ENCODE data around the gene PTRH1.

Gene PTRH1

DNA sequence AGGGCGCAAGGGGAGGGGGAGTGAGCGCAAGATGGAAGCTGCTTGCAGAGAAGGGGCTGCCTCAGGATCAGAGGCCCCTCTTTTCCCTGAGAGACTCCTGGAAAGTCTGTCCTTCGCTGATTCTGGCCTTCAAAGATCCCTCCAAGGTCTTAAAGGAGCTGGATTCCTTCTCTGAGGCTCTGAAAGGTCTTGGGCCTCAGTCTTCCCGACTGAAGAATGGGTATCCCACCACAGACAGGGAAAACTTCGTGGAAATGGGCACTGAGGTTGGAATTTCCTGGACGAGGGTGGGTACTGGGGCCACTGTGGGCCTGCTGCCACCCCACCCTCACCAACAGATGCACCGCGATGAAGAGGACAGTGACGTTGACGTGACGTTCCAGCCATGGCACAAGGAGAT is 3.1 kb downstream of the PTRH1 start:
- Histone ChIP-seq H3K9ac (ENCODE audit: low read length) (no peak overlapping the region), H3K79me2 (ENCODE audit: insufficient read depth, low read length) (no peaks in the 10 kb centered on the region), H3K9me2 (ENCODE audit: low read depth, low read length) (no peaks in the 10 kb centered on the region), H2AFZ (ENCODE audit: low read length) (no peak overlapping the region), H3F3A (ENCODE audit: insufficient read depth, low read length) (no peaks in the 10 kb centered on the region), H4K20me1 (ENCODE audit: insufficient read depth, low read length) (no peaks in the 10 kb centered on the region), H3K4me1 (ENCODE audit: insufficient read depth, low read length, severe bottlenecking) (peaks cover 5% of the 10 kb centered on the region), H3K9me3 (ENCODE audit: low read length) (no peaks in the 10 kb centered on the region), H3K27me3 (ENCODE audit: insufficient read depth, low read length) (no peaks in the 10 kb centered on the region), H3K36me3 (ENCODE audit: insufficient read depth, low read length) (no peaks in the 10 kb centered on the region), H3K4me3 (ENCODE audit: low read depth, low read length, poor library complexity, severe bottlenecking) (no peak overlapping the region), H3K4me2 (ENCODE audit: low read length) (no peak overlapping the region), H3K27ac (ENCODE audit: low read depth, low read length, poor library complexity, severe bottlenecking) (no peak overlapping the region)
- TF ChIP-seq CTCF (IDR thresholded peaks at IDR 0.05; ENCODE audit: low read length) (no peak), EZH2 (IDR thresholded peaks at IDR 0.05; ENCODE audit: borderline replicate concordance, low read length) (no peak)

DNA sequence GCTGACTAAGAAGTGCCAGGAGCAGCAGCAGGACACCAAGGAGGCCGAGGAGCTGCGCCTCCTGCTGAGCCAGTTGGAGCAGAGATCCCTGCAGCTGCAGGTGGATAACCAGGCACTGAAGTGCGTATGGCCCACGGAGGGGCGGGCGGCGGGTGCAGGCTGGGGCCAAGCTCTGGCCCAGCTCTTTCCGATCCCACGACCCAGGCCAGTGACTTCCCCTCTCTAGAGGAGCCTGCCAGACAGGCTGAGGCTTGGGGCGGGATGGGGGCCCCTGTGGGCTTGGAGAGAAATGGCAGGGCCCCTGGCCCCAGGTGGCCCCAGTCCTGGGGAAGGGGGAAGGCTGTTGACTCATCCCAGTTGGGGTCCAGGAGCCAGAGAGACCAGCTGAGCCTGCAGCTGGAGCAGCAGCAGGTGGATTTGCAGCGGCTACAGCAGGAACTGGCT is 3.6 kb downstream of the PTRH1 start:
- Histone ChIP-seq H3K79me2 (ENCODE audit: insufficient read depth, low read length) (no peaks in the 10 kb centered on the region), H3K27ac (ENCODE audit: low read depth, low read length, poor library complexity, severe bottlenecking) (no peak overlapping the region), H3K9me2 (ENCODE audit: low read depth, low read length) (no peaks in the 10 kb centered on the region), H3K27me3 (ENCODE audit: insufficient read depth, low read length) (no peaks in the 10 kb centered on the region), H3K36me3 (ENCODE audit: insufficient read depth, low read length) (no peaks in the 10 kb centered on the region), H3K4me1 (ENCODE audit: insufficient read depth, low read length, severe bottlenecking) (peaks cover 5% of the 10 kb centered on the region), H4K20me1 (ENCODE audit: insufficient read depth, low read length) (no peaks in the 10 kb centered on the region), H3F3A (ENCODE audit: insufficient read depth, low read length) (no peaks in the 10 kb centered on the region), H3K9me3 (ENCODE audit: low read length) (no peaks in the 10 kb centered on the region), H3K4me2 (ENCODE audit: low read length) (no peak overlapping the region), H3K4me3 (ENCODE audit: low read depth, low read length, poor library complexity, severe bottlenecking) (no peak overlapping the region), H2AFZ (ENCODE audit: low read length) (no peak overlapping the region), H3K9ac (ENCODE audit: low read length) (no peak overlapping the region)
- TF ChIP-seq EZH2 (IDR thresholded peaks at IDR 0.05; ENCODE audit: borderline replicate concordance, low read length): no peak
- no peak for TF ChIP-seq CTCF (IDR thresholded peaks at IDR 0.05; ENCODE audit: low read length)

DNA sequence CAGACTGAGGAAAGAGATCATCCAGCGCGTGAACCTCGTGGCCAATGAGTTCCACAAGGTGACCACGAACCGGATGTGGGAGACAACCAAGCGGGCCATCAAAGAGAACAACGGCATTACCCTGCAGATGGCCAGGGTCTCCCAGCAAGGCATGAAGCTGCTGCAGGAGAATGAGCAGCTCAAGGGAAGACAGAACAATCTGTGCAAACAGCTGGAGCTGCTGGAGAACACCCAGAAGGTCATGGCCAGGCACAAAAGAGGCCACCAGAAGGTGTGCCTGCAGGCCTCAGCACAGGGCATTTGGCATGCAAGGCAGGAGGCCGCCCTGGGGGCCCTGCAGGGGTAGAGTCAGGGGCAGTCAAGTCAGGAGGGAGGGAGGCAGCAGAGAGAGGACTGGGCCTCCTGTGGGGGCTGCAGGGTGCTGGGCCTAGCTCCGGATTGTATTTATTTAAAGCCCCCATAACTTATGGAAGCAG is 4.2 kb downstream of the PTRH1 start:
- no peaks in the 10 kb centered on the region for H3K9me2 ChIP-seq (ENCODE audit: low read depth, low read length)
- H4K20me1 ChIP-seq (ENCODE audit: insufficient read depth, low read length): no peaks in the 10 kb centered on the region
- H3K27ac ChIP-seq (ENCODE audit: low read depth, low read length, poor library complexity, severe bottlenecking): no peak overlapping the region
- no peak overlapping the region for H2AFZ ChIP-seq (ENCODE audit: low read length)
- H3K27me3 ChIP-seq (ENCODE audit: insufficient read depth, low read length): no peaks in the 10 kb centered on the region
- H3K4me2 ChIP-seq (ENCODE audit: low read length): no peak overlapping the region
- no peak for TF ChIP-seq CTCF (IDR thresholded peaks at IDR 0.05; ENCODE audit: low read length)
- TF ChIP-seq EZH2 (IDR thresholded peaks at IDR 0.05; ENCODE audit: borderline replicate concordance, low read length): no peak
- no peaks in the 10 kb centered on the region for H3K79me2 ChIP-seq (ENCODE audit: insufficient read depth, low read length)
- no peak overlapping the region for H3K9ac ChIP-seq (ENCODE audit: low read length)
- peaks cover 4% of the 10 kb centered on the region for H3K4me1 ChIP-seq (ENCODE audit: insufficient read depth, low read length, severe bottlenecking)
- no peaks in the 10 kb centered on the region for H3F3A ChIP-seq (ENCODE audit: insufficient read depth, low read length)
- H3K9me3 ChIP-seq (ENCODE audit: low read length): no peaks in the 10 kb centered on the region
- H3K36me3 ChIP-seq (ENCODE audit: insufficient read depth, low read length): no peaks in the 10 kb centered on the region
- H3K4me3 ChIP-seq (ENCODE audit: low read depth, low read length, poor library complexity, severe bottlenecking): no peak overlapping the region

Measured in OCI-LY1 (cell line).